B cell (primary cell): Measurements from ENCODE around the gene FLT1. TPM values are rescaled to one million over a fixed set of nuclear protein-coding genes. Genes with fewer than 3 reads are reported as not detected.
A peak's percentile ranks its signal among the peaks of the same experiment; 100 is the strongest.

Experiments used
- ATAC-seq: fragments of 200-7000 bp; cut with Tn5 transposase; one replicate; pipeline ENCODE4 v1.10.0; 2021; ENCODE audit warnings: low read depth, mild to moderate bottlenecking, moderate number of reproducible peaks, moderate library complexity
- CTCF ChIA-PET: fragments of 350-600 bp; sonication (Branson Sonifier 250); formaldehyde crosslinking; loops from one replicate; lab custom pipeline; 2021; ENCODE audit warnings: antibody characterized with exemption, inconsistent platforms; lab: Charles Lee
- POLR2A ChIA-PET: fragments of 350-600 bp; sonication (Branson Sonifier 250); formaldehyde crosslinking; loops from one replicate; lab custom pipeline; 2021; ENCODE audit warnings: antibody characterized with exemption; lab: Charles Lee
- DNase-seq: peaks from one replicate; pipeline ENCODE4 v3.0.0; 2013
- H2AFZ ChIP-seq: 2 replicates; pipeline ENCODE4 v1.6.1; 2012; ENCODE audit warnings: mild to moderate bottlenecking, low read depth, low read length; ENCODE audit not compliant: insufficient read depth, poor library complexity, severe bottlenecking
- H3K27ac ChIP-seq, 2 donors: 1 replicate in 1 of 2; 2 replicates in 1 of 2; pipeline ENCODE4 v1.5.1; 2012 to 2013; ENCODE audit warnings: low read length in 2 of 2, mild to moderate bottlenecking in 2 of 2, moderate library complexity in 1 of 2
- H3K27me3 ChIP-seq, 4 experiments: fragments of 200-600 bp in 1 of 4; sonication (generic) in 1 of 4; replicated peaks in 1 of 4; 1 replicate in 2 of 4; 2 replicates in 2 of 4; pipeline versions ENCODE4 v1.6.1 to v1.7.0; 2013 to 2016; ENCODE audit warnings: low read length in 3 of 4, mild to moderate bottlenecking in 2 of 4, mixed read lengths in 1 of 4, moderate library complexity in 1 of 4; ENCODE audit not compliant: insufficient read depth in 4 of 4, control insufficient read depth in 3 of 4; ENCODE audit errors: control extremely low read depth in 1 of 4
- H3K36me3 ChIP-seq, 2 experiments: replicated peaks in 1 of 2; 1 replicate in 1 of 2; 2 replicates in 1 of 2; pipeline versions ENCODE4 v1.6.1 to v1.7.1; 2013; ENCODE audit warnings: low read length in 1 of 2; ENCODE audit not compliant: insufficient read depth in 2 of 2, control insufficient read depth in 1 of 2; ENCODE audit errors: control extremely low read depth in 1 of 2, extremely low read depth in 1 of 2
- H3K4me1 ChIP-seq, 2 donors: fragments of 200-600 bp in 1 of 2; sonication (generic) in 1 of 2; 1 replicate in 1 of 2; 2 replicates in 1 of 2; pipeline versions ENCODE4 v1.5.1 to v1.6.1; 2013 to 2017; ENCODE audit warnings: low read length in 2 of 2; ENCODE audit not compliant: control insufficient read depth in 2 of 2, insufficient read depth in 2 of 2
- H3K4me2 ChIP-seq: replicated peaks from 2 replicates; pipeline ENCODE3; 2012; ENCODE audit warnings: mild to moderate bottlenecking, low read depth, low read length; ENCODE audit not compliant: poor library complexity, severe bottlenecking
- H3K4me3 ChIP-seq, 5 experiments: fragments of 200-600 bp in 1 of 5; sonication (generic) in 1 of 5; 1 replicate in 3 of 5; 2 replicates in 2 of 5; pipeline versions ENCODE4 v1.5.1 to v1.7.0; 2011 to 2016; ENCODE audit warnings: low read length in 4 of 5, mild to moderate bottlenecking in 4 of 5, low read depth in 2 of 5, control low read depth in 1 of 5, moderate library complexity in 1 of 5; ENCODE audit not compliant: insufficient read depth in 1 of 5; ENCODE audit errors: control extremely low read depth in 1 of 5, extremely low read depth in 1 of 5
- H3K79me2 ChIP-seq: fragments of 200-600 bp; sonication (generic); one replicate; pipeline ENCODE4 v1.6.0; 2016; ENCODE audit warnings: low read length; ENCODE audit not compliant: control insufficient read depth, insufficient read depth
- H3K9ac ChIP-seq: fragments of 200-600 bp; sonication (generic); 2 replicates; pipeline ENCODE4 v1.6.1; 2017; ENCODE audit warnings: mild to moderate bottlenecking, low read length, moderate library complexity
- H3K9me3 ChIP-seq, 3 donors: one replicate each; pipeline versions ENCODE4 v1.6.1 to v1.7.1; 2013; ENCODE audit warnings: low read length in 2 of 3; ENCODE audit not compliant: control insufficient read depth in 2 of 3, insufficient read depth in 1 of 3; ENCODE audit errors: control extremely low read depth in 1 of 3
- H4K20me1 ChIP-seq: 2 replicates; pipeline ENCODE4 v1.6.0; 2012; ENCODE audit warnings: mild to moderate bottlenecking, low read length; ENCODE audit not compliant: insufficient read depth, control insufficient read depth, poor library complexity, severe bottlenecking
- H3K27ac Mint-ChIP-seq: one replicate; pipeline ENCODE4 v1.8.0; 2021; ENCODE audit warnings: mixed read lengths
- H3K27me3 Mint-ChIP-seq: one replicate; pipeline ENCODE4 v1.8.0; 2021; ENCODE audit warnings: mixed read lengths
- H3K4me1 Mint-ChIP-seq: one replicate; pipeline ENCODE4 v1.8.0; 2021; ENCODE audit warnings: mixed read lengths
- H3K4me3 Mint-ChIP-seq: one replicate; pipeline ENCODE4 v1.8.0; 2021; ENCODE audit warnings: mixed read lengths
- H3K9me3 Mint-ChIP-seq: one replicate; pipeline ENCODE4 v1.8.0; 2022; ENCODE audit warnings: mixed read lengths; ENCODE audit not compliant: insufficient read depth
- CTCF ChIP-seq: fragments of 200-600 bp; IDR thresholded peaks from one replicate; pipeline ENCODE4 v1.8.0; 2022; ENCODE audit warnings: antibody characterized with exemption, mild to moderate bottlenecking
- EZH2 ChIP-seq: IDR thresholded peaks from 2 replicates; pipeline ENCODE4 v1.6.1; 2012; ENCODE audit warnings: borderline replicate concordance, low read depth, mild to moderate bottlenecking, moderate library complexity, low read length; ENCODE audit not compliant: insufficient read depth, poor library complexity, severe bottlenecking
- WGBS: methylation state at CpG from one replicate; pipeline ENCODE4 v1.1.5; 2013; ENCODE audit warnings: missing lambda C conversion rate; ENCODE audit not compliant: insufficient coverage; 5-methylcytosine and 5-hydroxymethylcytosine counted together
- intact Hi-C: fragments of 100-400 bp; cut with micrococcal nuclease; formaldehyde crosslinking; loops from one replicate; pipeline ENCODE4 v1.10.0; 2022
- polyA plus RNA-seq: library from polyadenylated mRNA; depleted of rRNA; stranded (reverse); fragments of >200 nt; gene quantifications from 2 replicates; pipeline ENCODE4 v1.2.3, GENCODE V29; 2012
- total RNA-seq, 2 donors: library from RNA; stranded (reverse); fragments of 120-200 nt in 1 of 2; gene quantifications; 1 replicate in 1 of 2; 2 replicates in 1 of 2; pipeline versions ENCODE4 v1.2.3 to v1.2.4, GENCODE V29; 2013 to 2022

FLT1 gene
- total and polyA plus RNA-seq, 2 donors (not counting 1 experiment from before 2014, with no cell fraction given) = 1.1 to 1.2 TPM

- no peak overlapping the region for H3K4me2 ChIP-seq
- H3K9me3 ChIP-seq = peaks cover 0 to 24% (median 4%) of the 10 kb centered on the region in 3 donors
- H4K20me1 ChIP-seq = no peaks in the 10 kb centered on the region
- no peak for TF ChIP-seq CTCF
- no peak for TF ChIP-seq EZH2
- H3K27ac ChIP-seq = no peak overlapping the region
- Mint-ChIP-seq H3K4me1 (peaks cover 2% of the 10 kb centered on the region), H3K4me3 (no peak overlapping the region), H3K27me3 (peaks cover 26% of the 10 kb centered on the region), H3K9me3 (peaks cover 2% of the 10 kb centered on the region), H3K27ac (no peak overlapping the region)
- ATAC-seq (no peak), DNase-seq (no peak)
- peaks cover 3 to 49% (median 29%) of the 10 kb centered on the region in 4 experiments for H3K27me3 ChIP-seq
- H3K9ac ChIP-seq = no peak overlapping the region
- no peaks in the 10 kb centered on the region for H3K36me3 ChIP-seq
- ChIA-PET CTCF (interaction anchor here (1.5 kb wide), 1 partner anchor 10 kb away, joined by 3 read pairs; no protein-coding TSS in a partner anchor), POLR2A (no interaction called here)
- peaks cover 24 to 27% of the 10 kb centered on the region in 2 donors for H3K4me1 ChIP-seq
- H2AFZ ChIP-seq = no peak overlapping the region
- intact Hi-C loops = no loop called here
- 98% methylated on average over 3 of the region's 5 CpGs for WGBS
- no peaks in the 10 kb centered on the region for H3K79me2 ChIP-seq
- no peak overlapping the region for H3K4me3 ChIP-seq
Observed at GRCh38 chr13:28534801-28535200, 39.9 kb upstream of the FLT1 start.

- H3K4me1 Mint-ChIP-seq = peaks cover 2% of the 10 kb centered on the region
- Histone ChIP-seq H3K4me1 (peaks cover 24 to 27% of the 10 kb centered on the region in 2 donors), H3K4me2 (no peak overlapping the region), H3K9ac (no peak overlapping the region), H3K27ac (no peak overlapping the region), H3K4me3 (no peak overlapping the region), H4K20me1 (no peaks in the 10 kb centered on the region), H3K27me3 (peaks cover 3 to 54% (median 32%) of the 10 kb centered on the region in 4 experiments), H3K79me2 (no peaks in the 10 kb centered on the region), H2AFZ (no peak overlapping the region), H3K9me3 (peaks cover 0 to 24% (median 4%) of the 10 kb centered on the region in 3 donors), H3K36me3 (no peaks in the 10 kb centered on the region)
- ATAC-seq (no peak), DNase-seq (no peak)
- ChIA-PET POLR2A (no interaction called here), CTCF (interaction anchor here (1.5 kb wide), 1 partner anchor 9 kb away, joined by 3 read pairs; no protein-coding TSS in a partner anchor)
- no peak overlapping the region for H3K27ac Mint-ChIP-seq
- TF ChIP-seq CTCF (no peak), EZH2 (no peak)
- peak overlapping the region; percentile 37 for H3K4me3 Mint-ChIP-seq
- H3K27me3 Mint-ChIP-seq = peaks cover 27% of the 10 kb centered on the region
- intact Hi-C loops = no loop called here
- WGBS = no CpG with 5 or more reads among the region's 5 CpGs
- H3K9me3 Mint-ChIP-seq = peaks cover 2% of the 10 kb centered on the region
Observed at GRCh38 chr13:28534210-28534609, 39.3 kb upstream of the FLT1 start.
